C1 segment of cervical spinal cord (tissue), 14 donors: ENCODE results near the gene BIRC6.
A peak's percentile ranks its signal among the peaks of the same experiment; 100 is the strongest.
"Not testable (repeated sequence)": the region's sequence is repeated elsewhere in the genome, so short reads cannot be mapped to it uniquely, and the experiment has no call there.

Experiments
- DNase-seq, 14 donors: peaks; one replicate each; lab custom pipeline; 2025; lab: John Stamatoyannopoulos, UW

BIRC6 gene, protein sequence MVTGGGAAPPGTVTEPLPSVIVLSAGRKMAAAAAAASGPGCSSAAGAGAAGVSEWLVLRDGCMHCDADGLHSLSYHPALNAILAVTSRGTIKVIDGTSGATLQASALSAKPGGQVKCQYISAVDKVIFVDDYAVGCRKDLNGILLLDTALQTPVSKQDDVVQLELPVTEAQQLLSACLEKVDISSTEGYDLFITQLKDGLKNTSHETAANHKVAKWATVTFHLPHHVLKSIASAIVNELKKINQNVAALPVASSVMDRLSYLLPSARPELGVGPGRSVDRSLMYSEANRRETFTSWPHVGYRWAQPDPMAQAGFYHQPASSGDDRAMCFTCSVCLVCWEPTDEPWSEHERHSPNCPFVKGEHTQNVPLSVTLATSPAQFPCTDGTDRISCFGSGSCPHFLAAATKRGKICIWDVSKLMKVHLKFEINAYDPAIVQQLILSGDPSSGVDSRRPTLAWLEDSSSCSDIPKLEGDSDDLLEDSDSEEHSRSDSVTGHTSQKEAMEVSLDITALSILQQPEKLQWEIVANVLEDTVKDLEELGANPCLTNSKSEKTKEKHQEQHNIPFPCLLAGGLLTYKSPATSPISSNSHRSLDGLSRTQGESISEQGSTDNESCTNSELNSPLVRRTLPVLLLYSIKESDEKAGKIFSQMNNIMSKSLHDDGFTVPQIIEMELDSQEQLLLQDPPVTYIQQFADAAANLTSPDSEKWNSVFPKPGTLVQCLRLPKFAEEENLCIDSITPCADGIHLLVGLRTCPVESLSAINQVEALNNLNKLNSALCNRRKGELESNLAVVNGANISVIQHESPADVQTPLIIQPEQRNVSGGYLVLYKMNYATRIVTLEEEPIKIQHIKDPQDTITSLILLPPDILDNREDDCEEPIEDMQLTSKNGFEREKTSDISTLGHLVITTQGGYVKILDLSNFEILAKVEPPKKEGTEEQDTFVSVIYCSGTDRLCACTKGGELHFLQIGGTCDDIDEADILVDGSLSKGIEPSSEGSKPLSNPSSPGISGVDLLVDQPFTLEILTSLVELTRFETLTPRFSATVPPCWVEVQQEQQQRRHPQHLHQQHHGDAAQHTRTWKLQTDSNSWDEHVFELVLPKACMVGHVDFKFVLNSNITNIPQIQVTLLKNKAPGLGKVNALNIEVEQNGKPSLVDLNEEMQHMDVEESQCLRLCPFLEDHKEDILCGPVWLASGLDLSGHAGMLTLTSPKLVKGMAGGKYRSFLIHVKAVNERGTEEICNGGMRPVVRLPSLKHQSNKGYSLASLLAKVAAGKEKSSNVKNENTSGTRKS (N-terminal part only)

DNA sequence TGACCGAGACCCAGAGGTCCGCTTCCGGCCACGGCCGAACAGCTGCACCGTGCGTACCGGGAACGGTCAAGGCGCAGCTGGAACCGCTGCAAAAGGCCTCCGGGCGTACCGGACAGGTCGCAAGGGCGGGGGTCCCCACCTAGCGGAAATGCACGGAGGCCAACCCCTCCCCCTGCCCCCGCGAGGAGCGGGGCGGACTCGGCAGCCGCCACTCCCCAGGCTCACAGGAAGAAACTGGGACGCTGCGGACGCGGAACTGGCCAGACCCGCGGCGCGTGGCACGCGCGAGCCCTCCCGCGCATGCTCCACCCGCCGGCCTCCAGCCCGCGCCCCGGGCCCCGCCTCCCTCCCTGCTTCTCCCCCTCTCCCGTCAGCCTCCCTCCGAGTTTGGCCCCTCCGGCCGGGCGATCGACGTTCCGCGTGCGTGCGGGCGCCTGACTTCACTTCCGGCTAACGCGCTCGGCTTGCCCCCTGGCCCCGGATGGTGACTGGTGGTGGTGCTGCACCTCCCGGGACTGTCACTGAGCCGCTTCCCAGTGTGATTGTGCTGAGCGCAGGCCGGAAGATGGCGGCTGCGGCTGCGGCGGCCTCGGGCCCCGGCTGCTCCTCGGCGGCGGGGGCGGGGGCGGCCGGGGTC, at the start of gene BIRC6:
Gene BIRC6, plus strand, starts transcription at position 343 of the 637 bp plus-strand sequence. Its CDS starts 139 bp downstream, at position 482.
- peak; percentile 88 to 99 (median 98) for DNase-seq

DNA sequence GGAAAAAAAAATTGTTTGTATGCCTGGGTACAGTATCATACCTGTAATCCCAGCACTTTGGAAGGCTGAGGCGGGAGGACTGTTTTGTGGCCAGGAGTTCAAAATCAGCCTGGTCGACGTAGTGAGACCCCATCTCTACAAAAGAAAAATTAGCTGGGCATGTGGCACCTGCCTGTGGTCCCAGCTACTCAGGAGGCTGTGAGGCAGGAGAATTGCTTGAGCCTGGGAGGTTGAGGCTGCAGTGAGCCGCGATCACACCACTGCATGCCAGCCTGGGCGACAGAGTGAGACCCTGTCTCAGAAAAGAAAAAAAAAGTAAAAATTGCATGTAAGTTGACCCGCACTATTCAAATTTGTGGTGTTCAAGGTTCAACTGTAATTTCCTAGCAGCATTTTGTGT, 46.2 kb upstream of the BIRC6 start:
- DNase-seq: no peak

DNA sequence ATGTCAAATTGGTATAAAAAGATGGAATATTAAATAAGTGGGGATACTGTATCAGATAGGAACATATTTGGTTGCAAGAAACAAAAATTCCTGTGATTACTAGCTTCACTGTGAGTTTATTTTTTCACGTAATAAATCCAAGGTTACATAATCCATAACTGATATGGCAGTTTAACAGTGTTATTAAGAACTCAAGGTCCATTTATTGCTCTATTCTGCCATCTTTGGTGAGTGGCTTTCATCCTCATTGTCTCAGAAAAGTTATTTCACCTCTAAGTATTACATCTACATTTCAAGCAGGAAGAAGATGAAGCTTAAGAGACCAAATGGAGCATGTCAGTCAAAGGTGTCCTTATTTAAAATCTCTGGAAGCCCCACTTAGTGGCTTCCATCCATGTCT, 41.9 kb upstream of the BIRC6 start:
- DNase-seq: no peak

DNA sequence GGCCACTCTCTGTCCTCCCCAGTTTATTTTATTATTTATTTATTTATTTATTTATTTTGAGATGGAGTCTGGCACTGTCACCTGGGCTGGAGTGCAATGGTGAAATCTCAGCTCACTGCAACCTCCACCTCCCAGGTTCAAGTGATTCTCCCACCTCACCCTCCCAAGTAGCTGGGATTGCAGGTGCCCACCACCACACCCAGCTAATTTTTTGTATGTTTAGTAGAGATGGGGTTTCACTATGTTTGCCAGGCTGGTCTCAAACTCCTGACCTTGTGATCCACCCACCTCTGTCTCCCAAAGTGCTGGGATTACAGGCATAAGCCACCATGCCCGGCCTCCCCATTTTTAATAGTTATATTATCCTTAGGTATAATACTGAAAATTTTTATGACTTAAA, 28.1 kb upstream of the BIRC6 start:
- not testable (repeated sequence) for DNase-seq

DNA sequence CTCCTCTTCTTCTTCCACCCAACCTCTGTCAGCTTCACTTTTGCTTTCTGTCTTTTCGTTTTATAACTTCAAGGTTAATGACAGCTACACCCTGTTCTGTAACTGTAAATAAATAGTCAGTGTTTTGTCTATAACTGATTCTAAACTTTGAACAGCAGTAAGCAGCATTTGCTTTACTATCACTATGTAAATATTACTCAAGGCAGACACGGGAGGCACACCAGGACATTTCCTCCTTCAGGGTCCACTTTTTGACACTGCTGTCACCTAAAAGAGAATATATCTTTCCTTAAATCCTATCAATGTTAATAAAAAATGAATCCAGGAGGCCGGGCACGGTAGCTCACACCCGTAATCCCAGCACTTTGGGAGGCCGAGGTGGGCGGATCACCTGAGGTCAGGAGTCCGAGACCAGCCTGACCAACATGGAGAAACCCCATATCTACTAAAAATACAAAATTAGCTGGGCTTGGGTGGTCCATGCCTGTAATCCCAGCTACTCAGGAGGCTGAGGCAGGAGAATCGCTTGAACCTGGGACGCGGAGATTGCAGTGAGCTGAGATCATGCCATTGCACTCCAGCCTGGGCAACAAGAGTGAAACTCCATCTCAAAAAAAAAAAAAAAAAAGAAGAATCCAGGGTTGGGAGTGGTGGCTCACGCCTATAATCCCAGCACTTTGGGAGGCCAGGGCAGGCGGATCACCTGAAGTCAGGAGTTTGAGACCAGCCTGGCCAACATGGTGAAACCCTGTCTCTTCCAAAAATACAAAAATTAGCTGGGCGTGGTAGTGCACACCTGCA, 27.4 kb upstream of the BIRC6 start:
- not testable (repeated sequence) for DNase-seq

DNA sequence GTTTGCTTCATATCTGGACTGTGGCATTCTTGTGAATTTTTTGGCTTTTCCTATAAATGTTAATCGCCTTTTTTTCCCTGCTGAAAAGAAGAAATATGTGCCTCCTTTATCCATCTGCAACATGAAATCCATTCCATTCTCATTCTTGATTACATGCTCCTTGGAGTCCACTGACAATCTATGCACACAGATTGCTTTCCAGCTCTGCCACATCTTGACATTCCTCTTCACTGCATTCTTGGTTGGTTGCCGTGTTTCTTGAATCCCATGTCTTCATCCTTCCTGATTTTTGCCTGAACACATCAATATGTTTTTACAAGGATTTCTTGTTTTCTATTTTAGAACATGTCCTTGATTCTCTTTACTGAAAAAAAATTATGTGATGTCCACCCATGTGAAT, 26.7 kb upstream of the BIRC6 start:
- no peak for DNase-seq

DNA sequence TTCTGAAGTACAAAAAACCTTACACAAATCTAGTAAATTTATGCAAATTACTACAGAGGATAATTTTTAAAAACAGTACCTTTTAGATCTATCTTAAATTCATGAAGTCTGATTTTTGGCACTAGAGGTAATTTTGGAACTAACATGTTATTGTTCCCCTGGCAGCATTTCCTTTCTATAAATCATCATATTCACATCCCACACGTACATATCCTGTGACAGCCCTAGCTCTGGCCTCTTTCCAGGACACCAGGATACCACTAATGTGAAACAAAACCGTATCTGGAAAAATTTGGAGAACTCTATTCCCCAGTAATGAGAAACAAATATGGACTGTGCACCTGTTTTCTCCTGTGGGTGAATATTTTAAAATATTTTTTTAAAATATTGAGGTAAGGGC, 14.0 kb upstream of the BIRC6 start:
- DNase-seq: no peak

DNA sequence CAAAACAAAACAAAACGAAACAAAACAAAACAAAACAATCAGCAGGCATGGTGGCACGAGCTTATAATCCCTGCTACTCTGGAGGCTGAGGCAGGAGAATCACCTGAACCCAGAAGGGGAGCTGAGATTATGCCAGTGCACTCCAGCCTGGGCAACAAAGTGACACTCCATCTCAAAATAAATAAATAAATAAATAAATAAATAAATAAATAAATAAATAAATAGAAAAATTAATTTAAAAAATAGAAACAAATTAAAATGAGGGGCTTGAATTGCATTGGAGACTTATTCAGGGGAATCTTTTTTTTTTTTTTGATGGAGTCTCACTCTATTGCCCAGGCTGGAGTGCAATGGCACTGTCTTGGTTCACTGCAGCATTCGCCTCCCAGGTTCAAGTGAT, 6.0 kb upstream of the BIRC6 start:
- DNase-seq: not testable (repeated sequence)

DNA sequence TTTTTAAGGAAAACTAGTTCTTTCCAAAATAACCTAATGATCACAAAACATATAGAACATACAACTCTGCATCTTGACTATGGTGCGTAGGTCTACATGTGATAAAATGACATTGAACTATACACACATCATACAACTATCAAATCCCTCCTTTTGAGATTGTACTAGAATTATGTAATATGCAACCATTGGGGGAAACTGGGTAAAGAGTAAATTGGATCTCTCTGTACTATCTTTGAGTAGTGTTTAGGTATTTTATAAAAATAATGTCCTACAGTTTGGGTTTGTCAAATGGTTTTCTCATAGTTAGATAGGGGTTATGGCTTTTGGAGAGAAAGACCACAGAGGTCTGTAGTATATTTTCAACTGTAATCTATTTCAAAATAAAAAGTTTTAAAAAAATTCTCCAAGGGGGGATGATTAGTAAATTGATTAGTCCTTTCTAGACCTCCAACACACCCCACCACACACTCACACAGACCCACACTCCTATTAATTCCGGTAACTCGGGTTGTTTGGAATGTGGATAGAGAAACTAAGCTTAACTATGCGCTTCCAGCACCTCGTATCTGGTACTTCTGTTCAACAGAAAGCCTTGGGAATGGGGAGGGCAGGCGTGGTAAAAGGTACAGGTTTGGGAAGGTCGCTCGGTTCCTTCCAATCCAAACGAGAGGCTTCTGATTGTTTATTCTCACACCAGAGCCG, 695 bp upstream of the BIRC6 start:
- DNase-seq: no peak

DNA sequence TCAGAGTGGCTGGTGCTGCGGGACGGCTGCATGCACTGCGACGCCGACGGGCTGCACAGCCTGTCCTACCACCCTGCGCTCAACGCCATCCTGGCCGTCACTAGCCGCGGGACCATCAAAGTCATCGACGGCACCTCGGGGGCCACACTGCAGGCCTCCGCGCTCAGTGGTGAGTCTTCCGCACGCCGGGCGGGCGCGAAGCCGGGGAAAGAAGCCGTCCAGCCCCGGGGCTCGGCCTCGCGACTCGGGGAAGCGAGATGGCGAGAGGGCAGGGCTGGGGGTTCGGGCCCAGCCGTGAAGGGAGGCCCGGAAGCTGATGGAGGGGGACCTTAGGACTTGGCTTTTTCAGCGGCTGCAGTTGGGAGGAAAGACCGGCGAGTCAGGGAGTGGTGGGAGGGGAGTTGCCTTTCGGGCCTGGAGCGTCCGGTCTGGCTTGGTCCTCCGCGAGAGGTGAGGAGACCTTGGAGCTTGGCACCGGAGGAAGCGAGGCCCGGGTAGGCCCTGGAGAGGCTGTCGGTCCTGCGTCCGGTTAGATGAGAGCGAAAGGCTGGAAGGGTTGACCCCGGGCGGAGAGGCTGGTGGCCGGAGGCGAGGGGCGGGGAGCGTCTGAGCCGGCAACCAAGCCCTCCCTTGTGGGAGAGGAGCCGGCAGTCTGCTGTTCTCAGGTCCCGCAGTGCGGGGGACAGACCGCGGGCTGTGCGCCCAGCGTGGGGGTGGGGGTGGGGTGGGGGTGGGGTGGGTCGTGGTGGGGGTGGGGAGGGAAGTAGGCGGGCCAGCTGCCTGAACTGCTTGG, 691 bp downstream of the BIRC6 start:
- peak in 12 of 14 donors; percentile 8 to 71 (median 47) for DNase-seq

DNA sequence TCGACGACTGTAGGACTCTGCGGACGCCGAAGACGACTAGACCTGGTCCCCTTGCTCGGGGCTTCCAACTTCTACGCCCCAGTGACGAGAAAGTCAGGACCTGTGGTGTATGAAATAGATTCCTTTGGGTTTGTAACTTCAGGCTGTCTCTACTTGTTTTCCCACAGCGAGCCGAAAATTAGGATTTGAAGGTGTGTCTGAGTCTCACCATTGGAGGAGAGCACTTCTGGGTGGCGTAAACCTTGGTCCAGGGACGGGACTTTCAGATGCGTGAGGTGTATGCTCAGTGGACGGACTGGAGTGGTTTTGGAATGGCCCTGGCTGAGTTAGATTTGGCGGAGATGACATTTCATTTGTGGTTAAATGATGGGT, 1.3 kb downstream of the BIRC6 start:
- peak in 2 of 14 donors; percentile 2 to 6 for DNase-seq

DNA sequence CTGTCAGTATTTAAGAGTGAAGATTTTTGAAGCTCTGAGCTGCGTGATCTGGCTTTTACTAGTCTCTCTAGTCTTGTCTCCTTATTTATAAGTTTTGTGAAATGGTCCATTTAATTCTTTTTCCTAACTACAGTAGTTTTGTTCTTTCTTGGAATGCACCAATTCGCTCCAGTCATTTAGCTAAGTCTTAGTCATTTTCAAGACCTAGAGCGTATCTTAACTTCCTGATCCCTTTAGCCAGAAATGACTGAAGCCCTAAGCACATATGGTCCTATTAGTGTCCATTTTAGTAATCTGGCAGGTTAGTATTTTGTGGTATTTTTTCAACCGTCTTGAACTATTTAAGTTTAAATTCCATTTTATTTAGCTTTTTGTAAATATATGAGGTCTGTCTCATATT, 3.6 kb downstream of the BIRC6 start:
- no peak for DNase-seq

DNA sequence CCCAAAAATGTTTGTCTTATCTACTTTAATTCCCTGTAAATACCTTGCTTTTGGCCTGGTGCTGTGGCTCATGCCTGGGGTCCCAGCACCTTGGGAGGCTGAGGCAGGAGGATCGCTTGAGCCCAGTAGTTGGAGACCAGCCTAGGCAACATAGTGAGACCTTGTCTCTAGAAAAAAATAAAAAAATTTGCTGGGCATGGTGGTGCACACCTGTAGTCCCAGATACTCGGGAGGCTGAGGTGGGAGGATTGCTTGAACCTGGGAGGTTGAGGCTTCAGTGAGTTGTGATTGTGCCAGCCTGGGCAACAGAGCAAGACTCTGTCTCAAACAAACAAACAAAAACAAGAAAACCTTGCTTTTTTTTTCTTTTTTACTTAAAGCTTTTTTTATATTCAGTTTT, 6.2 kb downstream of the BIRC6 start:
- not testable (repeated sequence) for DNase-seq

DNA sequence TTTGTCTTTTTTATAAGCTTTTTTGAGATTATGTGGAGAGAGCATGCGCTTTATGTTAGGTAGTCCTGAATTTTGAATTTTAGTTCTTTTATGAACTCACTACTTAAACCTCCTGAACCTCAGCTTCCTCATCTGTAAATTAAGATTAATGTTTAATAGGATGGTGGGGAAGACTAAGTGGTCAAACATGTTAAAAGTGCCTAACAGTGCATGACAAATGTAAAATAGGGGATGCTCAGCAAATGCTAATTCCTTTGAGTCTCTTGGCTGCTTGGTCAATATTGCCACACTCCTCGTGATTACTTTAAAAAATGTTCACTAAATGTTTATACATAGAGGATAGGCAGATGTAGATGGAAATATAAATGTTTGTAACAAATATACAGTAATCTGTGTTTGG, 6.8 kb downstream of the BIRC6 start:
- no peak for DNase-seq

DNA sequence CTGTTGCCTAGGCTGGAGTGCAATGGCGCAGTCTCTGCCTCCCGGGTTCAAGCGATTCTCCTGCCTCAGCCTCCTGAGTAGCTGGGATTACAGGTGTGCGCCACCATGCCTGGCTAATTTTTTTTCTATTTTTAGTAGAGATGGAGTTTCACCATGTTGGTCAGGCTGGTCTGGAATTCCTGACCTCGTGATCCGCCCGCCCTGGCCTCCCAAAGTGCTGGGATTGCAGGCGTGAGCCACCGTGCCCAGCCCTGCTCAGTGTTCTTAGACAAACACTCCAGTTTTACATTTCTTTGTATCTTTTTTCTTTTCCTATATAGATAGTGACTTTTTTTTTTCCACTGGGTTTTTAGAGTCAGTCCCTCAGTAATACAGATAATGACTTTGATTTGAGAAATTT, 7.5 kb downstream of the BIRC6 start:
- not testable (repeated sequence) for DNase-seq

DNA sequence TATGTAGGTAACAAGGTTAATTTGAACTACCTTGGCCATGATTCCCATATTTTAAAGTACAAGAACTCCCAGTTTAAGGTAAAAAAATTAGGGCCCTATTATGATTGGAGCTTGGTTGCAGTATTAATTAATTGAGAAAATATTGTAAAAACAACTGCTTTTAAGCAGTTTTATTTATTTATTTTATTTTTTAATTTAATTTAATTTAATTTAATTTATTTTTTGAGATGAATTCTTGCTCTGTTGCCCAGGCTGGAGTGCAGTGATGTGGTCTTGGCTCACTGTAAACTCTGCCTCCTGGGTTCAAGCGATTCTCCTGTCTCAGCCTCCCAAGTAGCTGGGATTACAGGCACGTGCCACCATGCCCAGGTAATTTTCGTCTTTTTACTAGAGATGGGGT, 8.9 kb downstream of the BIRC6 start:
- DNase-seq: not testable (repeated sequence)

DNA sequence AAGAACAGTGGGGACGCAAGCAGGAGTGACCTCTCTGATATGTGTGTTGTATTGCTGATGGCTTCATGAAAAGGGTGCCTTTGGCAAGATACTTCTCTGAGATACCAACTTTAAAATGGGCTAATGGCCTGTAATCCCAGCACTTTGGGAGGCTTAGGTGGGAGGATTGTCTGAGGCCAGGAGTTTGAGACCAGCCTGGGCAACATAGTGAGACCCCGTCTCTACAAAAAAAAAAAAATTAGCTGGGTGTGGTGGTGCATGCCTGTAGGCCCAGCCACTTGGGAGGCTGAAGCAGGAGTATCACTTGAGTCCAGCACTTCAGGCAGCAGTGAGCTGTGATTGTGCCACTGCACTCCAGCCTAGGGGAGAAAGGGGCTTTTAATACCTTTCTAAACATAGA, 9.8 kb downstream of the BIRC6 start:
- no peak for DNase-seq

DNA sequence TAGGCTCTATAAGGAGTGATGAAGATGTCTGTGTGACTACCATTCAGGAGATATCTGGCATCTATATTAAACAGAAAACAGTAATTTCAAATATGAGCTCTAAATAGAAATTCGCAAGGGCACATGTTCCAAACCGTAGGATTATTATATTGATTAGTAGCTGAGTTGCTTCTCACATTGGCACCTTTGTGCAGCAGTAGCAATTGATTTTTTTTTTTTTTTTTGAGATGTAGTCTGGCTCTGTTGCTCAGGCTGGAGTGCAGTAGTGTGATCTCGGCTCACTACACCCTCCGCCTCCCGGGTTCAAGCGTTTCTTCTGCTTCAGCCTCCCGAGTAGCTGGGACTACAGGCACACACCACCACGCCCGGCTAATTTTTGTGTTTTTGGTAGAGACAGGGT, 12.4 kb downstream of the BIRC6 start:
- DNase-seq: no peak

DNA sequence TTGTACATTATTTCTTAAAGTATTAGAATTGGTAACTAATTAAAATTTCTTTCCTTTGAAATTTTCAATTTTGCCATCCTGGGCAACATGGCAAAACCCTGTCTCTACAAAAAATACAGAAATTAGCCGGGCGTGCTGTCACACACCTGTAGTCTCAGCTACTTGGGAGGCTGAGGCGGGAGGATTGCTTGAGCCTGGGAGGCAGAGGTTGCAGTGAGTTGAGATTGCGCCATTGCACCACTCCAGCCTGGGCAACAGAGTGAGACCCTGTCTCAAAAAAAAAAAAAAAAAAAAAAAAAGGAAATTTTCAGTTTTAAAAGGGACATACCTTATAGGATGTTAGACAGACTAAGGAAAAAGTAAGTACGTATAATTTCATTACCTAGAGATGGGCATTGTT, 14.1 kb downstream of the BIRC6 start:
- DNase-seq: not testable (repeated sequence)
